HG03064 (cell line): Measurements from ENCODE around the gene NUDT22.

Experiments
- ATAC-seq: cut with Tn5 transposase; IDR thresholded peaks from one replicate; pipeline ENCODE4 v1.9.1; 2021; ENCODE audit warnings: low read depth; ENCODE audit not compliant: unreplicated experiment

Gene NUDT22

GRCh38 chr11:64241241-64241490 lies 15.1 kb downstream of the NUDT22 start:
- ATAC-seq = no peak

- peak; percentile 52 for ATAC-seq
These were observed 15.7 kb downstream of the NUDT22 start for GRCh38 chr11:64241491-64242374.

- ATAC-seq = no peak
These were observed 17.3 kb downstream of the NUDT22 start for GRCh38 chr11:64243236-64243854.

- ATAC-seq = no peak
These were observed 18.0 kb downstream of the NUDT22 start for GRCh38 chr11:64244107-64244506.

GRCh38 chr11:64244966-64245365 lies 18.9 kb downstream of the NUDT22 start:
- ATAC-seq = no peak

GRCh38 chr11:64245401-64245796 lies 19.3 kb downstream of the NUDT22 start:
- ATAC-seq = no peak

GRCh38 chr11:64245797-64246620 lies 19.9 kb downstream of the NUDT22 start:
- no peak for ATAC-seq

- ATAC-seq = peak; percentile 15
These were observed 20.5 kb downstream of the NUDT22 start for GRCh38 chr11:64246621-64246870.

- ATAC-seq = peak; percentile 36
These were observed 21.0 kb downstream of the NUDT22 start, which contains the start of gene PPP1R14B for GRCh38 chr11:64246871-64247728. PPP1R14B (minus strand) TSS chr11:64246943; CDS start chr11:64246673, 270 bp downstream.

- no peak for ATAC-seq
These were observed 21.9 kb downstream of the NUDT22 start for GRCh38 chr11:64247729-64248531.

GRCh38 chr11:64248578-64248977 lies 22.5 kb downstream of the NUDT22 start:
- no peak for ATAC-seq

GRCh38 chr11:64249038-64249437 lies 23.0 kb downstream of the NUDT22 start:
- ATAC-seq = no peak

- no peak for ATAC-seq
These were observed 23.7 kb downstream of the NUDT22 start for GRCh38 chr11:64249563-64250414.

- no peak for ATAC-seq
These were observed 24.4 kb downstream of the NUDT22 start for GRCh38 chr11:64250415-64251015.

- ATAC-seq = no peak
These were observed 25.1 kb downstream of the NUDT22 start, which contains the start of gene PLCB3 for GRCh38 chr11:64251016-64251752. PLCB3 (plus strand) TSS chr11:64251530; CDS start chr11:64251650, 120 bp downstream.

- no peak for ATAC-seq
These were observed 25.6 kb downstream of the NUDT22 start for GRCh38 chr11:64251753-64252002.

GRCh38 chr11:64252003-64252872 lies 26.2 kb downstream of the NUDT22 start:
- ATAC-seq = no peak
